ENCODE data around the gene CELA2B.

DNA sequence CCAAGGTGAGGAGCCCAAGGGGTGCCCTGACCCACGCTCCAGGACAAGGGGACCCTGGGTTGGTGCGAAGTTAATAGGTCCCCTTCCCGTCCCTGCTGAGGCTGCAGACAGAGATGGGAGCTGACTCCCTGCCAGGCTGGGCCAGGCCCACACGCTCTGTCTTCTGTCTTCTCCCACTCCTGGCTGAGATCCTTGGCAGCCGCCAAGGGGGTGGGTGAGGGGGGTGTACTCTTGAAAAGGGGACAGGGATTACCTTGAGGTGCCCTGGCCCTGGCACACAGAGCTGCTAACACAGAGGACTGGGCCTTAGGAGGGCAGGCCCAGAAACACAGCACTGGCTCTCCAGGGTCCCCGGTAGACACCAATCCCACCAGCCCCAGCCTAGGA lies 48.6 kb upstream of the CELA2B start:
- no peak for TF ChIP-seq ESRRA (IDR thresholded peaks at IDR 0.05; ENCODE audit: borderline replicate concordance, low read depth)
- TF ChIP-seq, protein P1, sequence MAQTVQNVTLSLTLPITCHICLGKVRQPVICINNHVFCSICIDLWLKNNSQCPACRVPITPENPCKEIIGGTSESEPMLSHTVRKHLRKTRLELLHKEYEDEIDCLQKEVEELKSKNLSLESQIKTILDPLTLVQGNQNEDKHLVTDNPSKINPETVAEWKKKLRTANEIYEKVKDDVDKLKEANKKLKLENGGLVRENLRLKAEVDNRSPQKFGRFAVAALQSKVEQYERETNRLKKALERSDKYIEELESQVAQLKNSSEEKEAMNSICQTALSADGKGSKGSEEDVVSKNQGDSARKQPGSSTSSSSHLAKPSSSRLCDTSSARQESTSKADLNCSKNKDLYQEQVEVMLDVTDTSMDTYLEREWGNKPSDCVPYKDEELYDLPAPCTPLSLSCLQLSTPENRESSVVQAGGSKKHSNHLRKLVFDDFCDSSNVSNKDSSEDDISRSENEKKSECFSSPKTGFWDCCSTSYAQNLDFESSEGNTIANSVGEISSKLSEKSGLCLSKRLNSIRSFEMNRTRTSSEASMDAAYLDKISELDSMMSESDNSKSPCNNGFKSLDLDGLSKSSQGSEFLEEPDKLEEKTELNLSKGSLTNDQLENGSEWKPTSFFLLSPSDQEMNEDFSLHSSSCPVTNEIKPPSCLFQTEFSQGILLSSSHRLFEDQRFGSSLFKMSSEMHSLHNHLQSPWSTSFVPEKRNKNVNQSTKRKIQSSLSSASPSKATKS (CRISPR knock-in tag; IDR thresholded peaks at IDR 0.05), result no peak
- TF ChIP-seq NFRKB (IDR thresholded peaks at IDR 0.05; ENCODE audit: low read depth), result no peak
